ENCODE data around the gene BCL11A. TPM values are rescaled to one million over a fixed set of nuclear protein-coding genes. Genes with fewer than 3 reads are reported as not detected.

The BCL11A gene
- total and polyA plus RNA-seq, 2 donors from 2014 or later, result 1.4 to 8.7 TPM

DNA sequence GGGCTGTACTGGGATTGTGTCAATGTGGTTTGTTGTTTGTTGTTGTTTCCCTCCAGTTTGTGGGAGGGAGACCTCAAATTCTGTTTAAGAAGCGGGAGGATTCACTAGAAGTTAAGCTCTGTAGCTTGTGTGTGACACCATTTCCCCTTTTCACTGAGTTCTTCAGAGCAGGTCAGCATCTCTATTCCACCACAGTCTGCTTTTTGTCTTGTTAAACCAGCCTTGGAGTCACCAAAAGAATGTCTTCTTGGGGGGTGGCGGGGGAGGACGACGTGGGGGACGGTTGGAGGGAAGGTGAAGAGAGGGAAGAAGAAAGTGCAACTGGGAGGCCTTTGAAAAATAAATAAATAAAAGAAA, 2.3 kb upstream of the BCL11A start:
- Histone ChIP-seq H3K9me3 (ENCODE audit: control insufficient read depth in 2 of 3, insufficient read depth in 1 of 3, low read length in 3 of 3) (no peaks in the 10 kb centered on the region), H3K4me3 (ENCODE audit: low read length in 3 of 3) (peak overlapping the region in 2 of 3 donors; percentile 69 to 74), H3K9ac (ENCODE audit: low read length in 3 of 3) (no peak overlapping the region), H3K4me1 (ENCODE audit: control insufficient read depth in 2 of 3, insufficient read depth in 2 of 3, low read depth in 1 of 3, low read length in 3 of 3) (peaks cover 0 to 8% (median 2%) of the 10 kb centered on the region in 3 donors), H3K27ac (ENCODE audit: low read depth in 2 of 2, low read length in 2 of 2) (no peak overlapping the region), H3K27me3 (ENCODE audit: control insufficient read depth, insufficient read depth, low read length) (peaks cover 31% of the 10 kb centered on the region), H3K36me3 (ENCODE audit: control insufficient read depth in 2 of 3, insufficient read depth in 3 of 3, low read length in 3 of 3) (no peaks in the 10 kb centered on the region)
- TF ChIP-seq, protein P1, sequence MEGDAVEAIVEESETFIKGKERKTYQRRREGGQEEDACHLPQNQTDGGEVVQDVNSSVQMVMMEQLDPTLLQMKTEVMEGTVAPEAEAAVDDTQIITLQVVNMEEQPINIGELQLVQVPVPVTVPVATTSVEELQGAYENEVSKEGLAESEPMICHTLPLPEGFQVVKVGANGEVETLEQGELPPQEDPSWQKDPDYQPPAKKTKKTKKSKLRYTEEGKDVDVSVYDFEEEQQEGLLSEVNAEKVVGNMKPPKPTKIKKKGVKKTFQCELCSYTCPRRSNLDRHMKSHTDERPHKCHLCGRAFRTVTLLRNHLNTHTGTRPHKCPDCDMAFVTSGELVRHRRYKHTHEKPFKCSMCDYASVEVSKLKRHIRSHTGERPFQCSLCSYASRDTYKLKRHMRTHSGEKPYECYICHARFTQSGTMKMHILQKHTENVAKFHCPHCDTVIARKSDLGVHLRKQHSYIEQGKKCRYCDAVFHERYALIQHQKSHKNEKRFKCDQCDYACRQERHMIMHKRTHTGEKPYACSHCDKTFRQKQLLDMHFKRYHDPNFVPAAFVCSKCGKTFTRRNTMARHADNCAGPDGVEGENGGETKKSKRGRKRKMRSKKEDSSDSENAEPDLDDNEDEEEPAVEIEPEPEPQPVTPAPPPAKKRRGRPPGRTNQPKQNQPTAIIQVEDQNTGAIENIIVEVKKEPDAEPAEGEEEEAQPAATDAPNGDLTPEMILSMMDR (IDR thresholded peaks at IDR 0.05; ENCODE audit: borderline replicate concordance, extremely low read depth, insufficient read depth), result no peak
- DNase-seq (no peak), FAIRE-seq (no peak)
- intact Hi-C loops (cut with DNase I), result no loop called here

GRCh38 chr2:60555066-60555782, 1.8 kb upstream of the BCL11A start:
- Histone ChIP-seq H3K9me3 (ENCODE audit: control insufficient read depth in 2 of 3, insufficient read depth in 1 of 3, low read length in 3 of 3) (no peaks in the 10 kb centered on the region), H3K4me3 (ENCODE audit: low read length in 3 of 3) (peak overlapping the region; percentile 63 to 74 (median 69)), H3K9ac (ENCODE audit: low read length in 3 of 3) (peak overlapping the region in 1 of 3 donors; percentile 57), H3K27me3 (ENCODE audit: control insufficient read depth, insufficient read depth, low read length) (peaks cover 26% of the 10 kb centered on the region), H3K4me1 (ENCODE audit: control insufficient read depth in 2 of 3, insufficient read depth in 2 of 3, low read depth in 1 of 3, low read length in 3 of 3) (peaks cover 0 to 12% (median 2%) of the 10 kb centered on the region in 3 donors), H3K27ac (ENCODE audit: low read depth in 2 of 2, low read length in 2 of 2) (no peak overlapping the region), H3K36me3 (ENCODE audit: control insufficient read depth in 2 of 3, insufficient read depth in 3 of 3, low read length in 3 of 3) (no peaks in the 10 kb centered on the region)
- TF ChIP-seq, protein P1 (IDR thresholded peaks at IDR 0.05; ENCODE audit: borderline replicate concordance, extremely low read depth, insufficient read depth), result no peak
- DNase-seq, result peak; percentile 75 to 94 (median 88)
- no peak for FAIRE-seq
- intact Hi-C loops (cut with DNase I), result no loop called here

- H3K9me3 ChIP-seq (ENCODE audit: control insufficient read depth in 2 of 3, insufficient read depth in 1 of 3, low read length in 3 of 3), result no peaks in the 10 kb centered on the region
- TF ChIP-seq, protein P1 (IDR thresholded peaks at IDR 0.05; ENCODE audit: borderline replicate concordance, extremely low read depth, insufficient read depth), result no peak
- H3K36me3 ChIP-seq (ENCODE audit: control insufficient read depth in 2 of 3, insufficient read depth in 3 of 3, low read length in 3 of 3), result no peaks in the 10 kb centered on the region
- peak overlapping the region; percentile 63 to 74 (median 69) for H3K4me3 ChIP-seq (ENCODE audit: low read length in 3 of 3)
- no peak for FAIRE-seq
- intact Hi-C loops (cut with DNase I), result no loop called here
- peak in 4 of 5 donors; percentile 52 to 78 (median 56) for DNase-seq
- peaks cover 23% of the 10 kb centered on the region for H3K27me3 ChIP-seq (ENCODE audit: control insufficient read depth, insufficient read depth, low read length)
- H3K4me1 ChIP-seq (ENCODE audit: control insufficient read depth in 2 of 3, insufficient read depth in 2 of 3, low read depth in 1 of 3, low read length in 3 of 3), result peaks cover 0 to 12% (median 2%) of the 10 kb centered on the region in 3 donors
- peak overlapping the region in 1 of 3 donors; percentile 57 for H3K9ac ChIP-seq (ENCODE audit: low read length in 3 of 3)
- H3K27ac ChIP-seq (ENCODE audit: low read depth in 2 of 2, low read length in 2 of 2), result no peak overlapping the region
Observed at GRCh38 chr2:60554646-60555065, 1.2 kb upstream of the BCL11A start.

Measured in kidney (tissue), 14 donors.